CD4-positive, alpha-beta T cell (primary cell): Measurements from ENCODE around the gene KLB. TPM values are rescaled to one million over a fixed set of nuclear protein-coding genes. Genes with fewer than 3 reads are reported as not detected.
"Not testable (repeated sequence)": the region's sequence is repeated elsewhere in the genome, so short reads cannot be mapped to it uniquely, and the experiment has no call there.

Source experiments
- ATAC-seq: fragments of 200-7000 bp; cut with Tn5 transposase; one replicate; pipeline ENCODE4 v1.10.0; 2022; ENCODE audit warnings: mild to moderate bottlenecking; ENCODE audit not compliant: poor library complexity
- CTCF ChIA-PET: fragments of 350-600 bp; sonication (Branson Sonifier 250); formaldehyde crosslinking; loops from one replicate; lab custom pipeline; 2021; ENCODE audit warnings: antibody characterized with exemption, inconsistent platforms; lab: Charles Lee
- POLR2A ChIA-PET: fragments of 350-600 bp; sonication (Branson Sonifier 250); formaldehyde crosslinking; loops from one replicate; lab custom pipeline; 2021; ENCODE audit warnings: antibody characterized with exemption, inconsistent platforms; lab: Charles Lee
- DNase-seq, 14 experiments: peaks; one replicate each; pipeline ENCODE4 v3.0.0-alpha.2; 2013 to 2020; ENCODE audit warnings: mixed read lengths in 2 of 14
- H3K27ac ChIP-seq, 2 donors: one replicate each; pipeline versions ENCODE4 v1.5.1 to v1.7.0; 2013; ENCODE audit warnings: low read length in 2 of 2, low read depth in 1 of 2, mild to moderate bottlenecking in 1 of 2
- H3K27me3 ChIP-seq, 2 experiments: 1 replicate in 1 of 2; 2 replicates in 1 of 2; pipeline versions ENCODE4 v1.6.1 to v1.7.0; 2013; ENCODE audit warnings: low read length in 2 of 2, control low read depth in 1 of 2, mild to moderate bottlenecking in 1 of 2, moderate library complexity in 1 of 2; ENCODE audit not compliant: insufficient read depth in 2 of 2, control insufficient read depth in 1 of 2
- H3K36me3 ChIP-seq: one replicate; pipeline ENCODE4 v1.6.1; 2013; ENCODE audit warnings: low read length, control low read depth; ENCODE audit not compliant: insufficient read depth
- H3K4me1 ChIP-seq: one replicate; pipeline ENCODE4 v1.6.1; 2013; ENCODE audit warnings: low read length, control low read depth; ENCODE audit not compliant: insufficient read depth
- H3K4me3 ChIP-seq: one replicate; pipeline ENCODE4 v1.5.1; 2013; ENCODE audit warnings: mild to moderate bottlenecking, low read length, moderate library complexity
- H3K9me3 ChIP-seq, 2 experiments: 1 replicate in 1 of 2; 2 replicates in 1 of 2; pipeline versions ENCODE4 v1.6.1 to v1.7.0; 2013; ENCODE audit warnings: low read length in 2 of 2, mild to moderate bottlenecking in 2 of 2, control low read depth in 1 of 2, moderate library complexity in 1 of 2; ENCODE audit not compliant: control insufficient read depth in 1 of 2, insufficient read depth in 1 of 2
- H3K27ac Mint-ChIP-seq: one replicate; pipeline ENCODE4 v1.8.0; 2020; ENCODE audit warnings: mixed read lengths
- H3K27me3 Mint-ChIP-seq: one replicate; pipeline ENCODE4 v1.8.0; 2021; ENCODE audit warnings: mixed read lengths
- H3K36me3 Mint-ChIP-seq: one replicate; pipeline ENCODE4 v1.8.0; 2021; ENCODE audit warnings: low read depth, mixed read lengths
- H3K4me1 Mint-ChIP-seq: one replicate; pipeline ENCODE4 v1.8.0; 2021; ENCODE audit warnings: low read depth, mixed read lengths
- H3K4me3 Mint-ChIP-seq: one replicate; pipeline ENCODE4 v1.8.0; 2020; ENCODE audit warnings: mild to moderate bottlenecking, mixed read lengths
- H3K9me3 Mint-ChIP-seq: one replicate; pipeline ENCODE4 v1.8.0; 2020; ENCODE audit warnings: mixed read lengths
- CTCF ChIP-seq: fragments of 200-600 bp; IDR thresholded peaks from one replicate; pipeline ENCODE4 v1.8.0; 2022; ENCODE audit warnings: antibody characterized with exemption, mild to moderate bottlenecking
- intact Hi-C, 2 experiments: fragments of 100-400 bp; cut with DNase I in 1 of 2; cut with micrococcal nuclease in 1 of 2; formaldehyde crosslinking; loops; one replicate each; pipeline versions ENCODE4 v1.15.1 to v1.9.0; 2023 to 2025; cut with DNase I, micrococcal nuclease
- total RNA-seq, 174 experiments: library from RNA in 2 of 174; stranded (reverse) in 2 of 174; gene quantifications; one replicate each; pipeline ENCODE4 v1.2.3 and lab custom pipeline; 2021 to 2026

The KLB gene
- total RNA-seq, 2 experiments from 2014 or later = not detected

GRCh38 chr4:39410415-39410814 is 3.7 kb downstream of the KLB start:
- Mint-ChIP-seq H3K27me3 (no peaks in the 10 kb centered on the region), H3K9me3 (no peaks in the 10 kb centered on the region), H3K4me1 (no peaks in the 10 kb centered on the region), H3K36me3 (no peaks in the 10 kb centered on the region), H3K4me3 (no peak overlapping the region), H3K27ac (no peak overlapping the region)
- Histone ChIP-seq H3K27ac (no peak overlapping the region), H3K4me1 (no peaks in the 10 kb centered on the region), H3K4me3 (no peak overlapping the region), H3K36me3 (no peaks in the 10 kb centered on the region), H3K9me3 (no peaks in the 10 kb centered on the region), H3K27me3 (no peaks in the 10 kb centered on the region)
- peak; percentile 12 for TF ChIP-seq CTCF
- intact Hi-C loops = loop anchor here in 1 of 2 experiments (5.0 kb wide), 1 partner anchor 508 kb away; no protein-coding TSS in a partner anchor
- ATAC-seq = no peak
- ChIA-PET CTCF (no interaction called here), POLR2A (no interaction called here)
- peak in 3 of 14 experiments; percentile 2 to 13 (median 4) for DNase-seq

GRCh38 chr4:39411561-39411960 is 4.8 kb downstream of the KLB start:
- H3K4me3 ChIP-seq, ATAC-seq, H3K9me3 ChIP-seq, H3K4me3 Mint-ChIP-seq, H3K27me3 Mint-ChIP-seq, CTCF ChIA-PET, H3K27me3 ChIP-seq, POLR2A ChIA-PET, H3K36me3 ChIP-seq, H3K9me3 Mint-ChIP-seq, H3K27ac ChIP-seq, DNase-seq, H3K4me1 ChIP-seq, H3K36me3 Mint-ChIP-seq, H3K27ac Mint-ChIP-seq, H3K4me1 Mint-ChIP-seq: not testable (repeated sequence)
- intact Hi-C loops = loop anchor here in 1 of 2 experiments (5.0 kb wide), 1 partner anchor 509 kb away; no protein-coding TSS in a partner anchor

- ChIA-PET CTCF (no interaction called here), POLR2A (no interaction called here)
- H3K9me3 Mint-ChIP-seq = no peaks in the 10 kb centered on the region
- H3K4me3 ChIP-seq = no peak overlapping the region
- no peak overlapping the region for H3K4me3 Mint-ChIP-seq
- intact Hi-C loops = no loop called here
- H3K27ac Mint-ChIP-seq = no peak overlapping the region
- DNase-seq (no peak), ATAC-seq (no peak)
- no peaks in the 10 kb centered on the region for H3K36me3 Mint-ChIP-seq
- H3K27ac ChIP-seq = no peak overlapping the region
- H3K4me1 Mint-ChIP-seq = no peaks in the 10 kb centered on the region
- no peak for TF ChIP-seq CTCF
- no peaks in the 10 kb centered on the region for H3K36me3 ChIP-seq
- no peaks in the 10 kb centered on the region for H3K4me1 ChIP-seq
- no peaks in the 10 kb centered on the region for H3K9me3 ChIP-seq
- no peaks in the 10 kb centered on the region for H3K27me3 ChIP-seq
- no peaks in the 10 kb centered on the region for H3K27me3 Mint-ChIP-seq
Observed at GRCh38 chr4:39415678-39416283, 9.1 kb downstream of the KLB start.

GRCh38 chr4:39422247-39422646 is 15.5 kb downstream of the KLB start:
- no peak for ATAC-seq
- no peak for TF ChIP-seq CTCF
- Histone ChIP-seq H3K36me3 (no peaks in the 10 kb centered on the region), H3K27me3 (no peaks in the 10 kb centered on the region), H3K9me3 (no peaks in the 10 kb centered on the region), H3K4me1 (no peaks in the 10 kb centered on the region), H3K4me3 (no peak overlapping the region), H3K27ac (no peak overlapping the region)
- Mint-ChIP-seq H3K27me3 (no peaks in the 10 kb centered on the region), H3K4me3 (no peak overlapping the region), H3K4me1 (no peaks in the 10 kb centered on the region), H3K36me3 (no peaks in the 10 kb centered on the region), H3K27ac (no peak overlapping the region), H3K9me3 (no peaks in the 10 kb centered on the region)
- CTCF ChIA-PET = no interaction called here
- intact Hi-C loops = no loop called here
- no peak for DNase-seq
- POLR2A ChIA-PET = no interaction called here

GRCh38 chr4:39425297-39425696 is 18.6 kb downstream of the KLB start:
- H3K4me3 Mint-ChIP-seq, CTCF ChIA-PET, H3K27ac Mint-ChIP-seq, ATAC-seq, DNase-seq, H3K4me3 ChIP-seq, H3K9me3 Mint-ChIP-seq, H3K4me1 ChIP-seq, intact Hi-C loops, H3K27me3 Mint-ChIP-seq, H3K36me3 ChIP-seq, H3K9me3 ChIP-seq, H3K27ac ChIP-seq, H3K4me1 Mint-ChIP-seq, H3K36me3 Mint-ChIP-seq, H3K27me3 ChIP-seq, POLR2A ChIA-PET: not testable (repeated sequence)
